Mesendoderm (in vitro differentiated cells): ENCODE data around the gene GOLGA3.
"Not testable (repeated sequence)": the region's sequence is repeated elsewhere in the genome, so short reads cannot be mapped to it uniquely, and the experiment has no call there.

Experiments
- DNase-seq: peaks from one replicate; pipeline ENCODE4 v3.0.0; 2013
- H2AK5ac ChIP-seq: 2 replicates; pipeline ENCODE4 v1.6.1; 2013; ENCODE audit warnings: low read length, inconsistent platforms
- H2BK120ac ChIP-seq: 2 replicates; pipeline ENCODE4 v1.6.1; 2013; ENCODE audit warnings: low read depth, mild to moderate bottlenecking, low read length, moderate library complexity, mixed read lengths
- H2BK15ac ChIP-seq: replicated peaks from 2 replicates; pipeline ENCODE4 v1.6.1; 2013; ENCODE audit warnings: low read depth, mild to moderate bottlenecking, moderate library complexity
- H2BK5ac ChIP-seq: 2 replicates; pipeline ENCODE4 v1.6.1; 2013; ENCODE audit warnings: low read length, inconsistent platforms
- H3K18ac ChIP-seq: 2 replicates; pipeline ENCODE4 v1.6.1; 2013; ENCODE audit warnings: mild to moderate bottlenecking, low read length, mixed read lengths
- H3K23ac ChIP-seq: one replicate; pipeline ENCODE4 v1.6.1; 2013; ENCODE audit warnings: low read length
- H3K27ac ChIP-seq: 2 replicates; pipeline ENCODE4 v1.5.1; 2013; ENCODE audit warnings: low read depth, mild to moderate bottlenecking, inconsistent platforms, low read length, moderate library complexity
- H3K27me3 ChIP-seq: 2 replicates; pipeline ENCODE4 v1.6.1; 2013; ENCODE audit warnings: low read length, control low read depth, mild to moderate bottlenecking, inconsistent platforms; ENCODE audit not compliant: insufficient read depth, poor library complexity
- H3K36me3 ChIP-seq: 2 replicates; pipeline ENCODE4 v1.6.1; 2013; ENCODE audit warnings: low read length, inconsistent platforms; ENCODE audit not compliant: control insufficient read depth, insufficient read depth
- H3K4ac ChIP-seq: one replicate; pipeline ENCODE4 v1.6.1; 2013; ENCODE audit warnings: low read depth, mild to moderate bottlenecking, low read length, moderate library complexity
- H3K4me1 ChIP-seq: 2 replicates; pipeline ENCODE4 v1.6.1; 2013; ENCODE audit warnings: low read depth, low read length, inconsistent platforms; ENCODE audit not compliant: control insufficient read depth
- H3K4me2 ChIP-seq: 2 replicates; pipeline ENCODE4 v1.6.1; 2013; ENCODE audit warnings: low read length
- H3K4me3 ChIP-seq: 2 replicates; pipeline ENCODE4 v1.5.1; 2013; ENCODE audit warnings: mild to moderate bottlenecking, low read length
- H3K56ac ChIP-seq: one replicate; pipeline ENCODE4 v1.6.1; 2013; ENCODE audit warnings: low read length
- H3K79me1 ChIP-seq: 2 replicates; pipeline ENCODE4 v1.6.1; 2013; ENCODE audit warnings: low read length, inconsistent platforms
- H3K79me2 ChIP-seq: 2 replicates; pipeline ENCODE4 v1.6.1; 2013; ENCODE audit warnings: mild to moderate bottlenecking, low read length; ENCODE audit not compliant: control insufficient read depth, insufficient read depth
- H3K9ac ChIP-seq: 2 replicates; pipeline ENCODE4 v1.6.1; 2013; ENCODE audit warnings: low read length, inconsistent platforms
- H4K5ac ChIP-seq: one replicate; pipeline ENCODE4 v1.6.1; 2013; ENCODE audit warnings: low read length
- H4K8ac ChIP-seq: one replicate; pipeline ENCODE4 v1.6.1; 2013; ENCODE audit warnings: low read depth, mild to moderate bottlenecking, control low read depth, low read length, moderate library complexity
- WGBS: extraction: QIAGEN DNeasy Blood & Tissue Kit; methylation state at CpG from one replicate; pipeline ENCODE4 v1.1.7; 2013; ENCODE audit warnings: low lambda C conversion rate, missing lambda C conversion rate; ENCODE audit not compliant: insufficient coverage; ENCODE audit errors: extremely low coverage; 5-methylcytosine and 5-hydroxymethylcytosine counted together

Gene GOLGA3

GRCh38 chr12:132857019-132857418, 28.4 kb upstream of the GOLGA3 start:
- H3K56ac ChIP-seq, H3K79me1 ChIP-seq, H2BK15ac ChIP-seq, H3K9ac ChIP-seq, H3K4me2 ChIP-seq, H3K23ac ChIP-seq, H3K4me3 ChIP-seq, H3K27ac ChIP-seq, H3K18ac ChIP-seq, H2AK5ac ChIP-seq, H2BK5ac ChIP-seq, H3K4me1 ChIP-seq, H3K4ac ChIP-seq, H3K27me3 ChIP-seq, H3K79me2 ChIP-seq, H2BK120ac ChIP-seq, H4K8ac ChIP-seq, H4K5ac ChIP-seq, DNase-seq: not testable (repeated sequence)
- H3K36me3 ChIP-seq, result peaks cover 26% of the 10 kb centered on the region
- WGBS, result no CpG with 5 or more reads among the region's 21 CpGs

GRCh38 chr12:132856581-132856980, 27.9 kb upstream of the GOLGA3 start:
- H3K56ac ChIP-seq, result no peak overlapping the region
- no peak for DNase-seq
- no peak overlapping the region for H3K18ac ChIP-seq
- H3K4me1 ChIP-seq, result no peaks in the 10 kb centered on the region
- H2BK5ac ChIP-seq, result no peak overlapping the region
- no peak overlapping the region for H3K4ac ChIP-seq
- H3K23ac ChIP-seq, result no peak overlapping the region
- H3K79me2 ChIP-seq, result no peaks in the 10 kb centered on the region
- WGBS, result no CpG with 5 or more reads among the region's 17 CpGs
- H2BK15ac ChIP-seq, result no peak overlapping the region
- no peak overlapping the region for H3K9ac ChIP-seq
- H3K27ac ChIP-seq, result no peak overlapping the region
- H3K27me3 ChIP-seq, result no peaks in the 10 kb centered on the region
- H3K36me3 ChIP-seq, result peaks cover 27% of the 10 kb centered on the region
- no peak overlapping the region for H4K5ac ChIP-seq
- H2BK120ac ChIP-seq, result no peak overlapping the region
- no peak overlapping the region for H2AK5ac ChIP-seq
- H3K79me1 ChIP-seq, result no peaks in the 10 kb centered on the region
- no peak overlapping the region for H3K4me3 ChIP-seq
- H4K8ac ChIP-seq, result no peak overlapping the region
- no peak overlapping the region for H3K4me2 ChIP-seq

GRCh38 chr12:132855211-132855610, 26.5 kb upstream of the GOLGA3 start:
- peaks cover 25% of the 10 kb centered on the region for H3K36me3 ChIP-seq
- H4K8ac ChIP-seq, H3K56ac ChIP-seq, DNase-seq, H3K9ac ChIP-seq, H2BK15ac ChIP-seq, H3K27ac ChIP-seq, H3K4me3 ChIP-seq, H3K79me2 ChIP-seq, H3K4me2 ChIP-seq, H2BK5ac ChIP-seq, H3K27me3 ChIP-seq, H3K23ac ChIP-seq, H4K5ac ChIP-seq, H3K79me1 ChIP-seq, H3K18ac ChIP-seq, H3K4me1 ChIP-seq, H2BK120ac ChIP-seq, H3K4ac ChIP-seq, H2AK5ac ChIP-seq: not testable (repeated sequence)
- no CpG with 5 or more reads among the region's 14 CpGs for WGBS

- Histone ChIP-seq H3K79me2 (no peaks in the 10 kb centered on the region), H4K5ac (no peak overlapping the region), H3K9ac (no peak overlapping the region), H2AK5ac (no peak overlapping the region), H3K4ac (no peak overlapping the region), H3K36me3 (peaks cover 21% of the 10 kb centered on the region), H3K4me1 (no peaks in the 10 kb centered on the region), H2BK120ac (no peak overlapping the region), H2BK5ac (no peak overlapping the region), H4K8ac (no peak overlapping the region), H3K79me1 (no peaks in the 10 kb centered on the region), H3K56ac (no peak overlapping the region), H3K27me3 (no peaks in the 10 kb centered on the region), H3K4me2 (no peak overlapping the region), H3K27ac (no peak overlapping the region), H2BK15ac (no peak overlapping the region), H3K23ac (no peak overlapping the region), H3K18ac (no peak overlapping the region), H3K4me3 (no peak overlapping the region)
- WGBS, result no CpG with 5 or more reads among the region's 51 CpGs
- DNase-seq, result no peak
These were observed 24.8 kb upstream of the GOLGA3 start for GRCh38 chr12:132853285-132854092.

- no peak overlapping the region for H2BK15ac ChIP-seq
- H2BK5ac ChIP-seq, result no peak overlapping the region
- no peak for DNase-seq
- H4K5ac ChIP-seq, result no peak overlapping the region
- H2AK5ac ChIP-seq, result no peak overlapping the region
- no peak overlapping the region for H4K8ac ChIP-seq
- H3K4ac ChIP-seq, result no peak overlapping the region
- H3K4me2 ChIP-seq, result no peak overlapping the region
- H3K4me1 ChIP-seq, result no peaks in the 10 kb centered on the region
- H3K27ac ChIP-seq, result no peak overlapping the region
- H3K27me3 ChIP-seq, result no peaks in the 10 kb centered on the region
- H3K79me2 ChIP-seq, result no peaks in the 10 kb centered on the region
- H3K23ac ChIP-seq, result no peak overlapping the region
- no peaks in the 10 kb centered on the region for H3K79me1 ChIP-seq
- H3K18ac ChIP-seq, result no peak overlapping the region
- no CpG with 5 or more reads among the region's 12 CpGs for WGBS
- H3K56ac ChIP-seq, result no peak overlapping the region
- no peak overlapping the region for H3K4me3 ChIP-seq
- no peak overlapping the region for H2BK120ac ChIP-seq
- no peak overlapping the region for H3K9ac ChIP-seq
- peaks cover 20% of the 10 kb centered on the region for H3K36me3 ChIP-seq
These were observed 23.8 kb upstream of the GOLGA3 start for GRCh38 chr12:132852496-132852895.

GRCh38 chr12:132851465-132851864, 22.8 kb upstream of the GOLGA3 start:
- Histone ChIP-seq H3K23ac (no peak overlapping the region), H3K27ac (no peak overlapping the region), H3K9ac (no peak overlapping the region), H2BK5ac (no peak overlapping the region), H3K18ac (no peak overlapping the region), H3K27me3 (no peaks in the 10 kb centered on the region), H2AK5ac (no peak overlapping the region), H3K36me3 (peaks cover 20% of the 10 kb centered on the region), H3K79me1 (no peaks in the 10 kb centered on the region), H3K4me3 (no peak overlapping the region), H2BK120ac (no peak overlapping the region), H2BK15ac (no peak overlapping the region), H3K56ac (no peak overlapping the region), H3K4ac (no peak overlapping the region), H4K8ac (no peak overlapping the region), H4K5ac (no peak overlapping the region), H3K79me2 (no peaks in the 10 kb centered on the region), H3K4me2 (no peak overlapping the region), H3K4me1 (no peaks in the 10 kb centered on the region)
- no peak for DNase-seq
- no CpG with 5 or more reads among the region's 25 CpGs for WGBS
